CD4-positive, alpha-beta T cell treated with Interleukin-17A for 1 hour (primary cell): Measurements from ENCODE around the gene VPS52.

Experiments
- DNase-seq: peaks from one replicate; pipeline ENCODE4 v3.0.0-alpha.2; 2020

Gene VPS52

DNA sequence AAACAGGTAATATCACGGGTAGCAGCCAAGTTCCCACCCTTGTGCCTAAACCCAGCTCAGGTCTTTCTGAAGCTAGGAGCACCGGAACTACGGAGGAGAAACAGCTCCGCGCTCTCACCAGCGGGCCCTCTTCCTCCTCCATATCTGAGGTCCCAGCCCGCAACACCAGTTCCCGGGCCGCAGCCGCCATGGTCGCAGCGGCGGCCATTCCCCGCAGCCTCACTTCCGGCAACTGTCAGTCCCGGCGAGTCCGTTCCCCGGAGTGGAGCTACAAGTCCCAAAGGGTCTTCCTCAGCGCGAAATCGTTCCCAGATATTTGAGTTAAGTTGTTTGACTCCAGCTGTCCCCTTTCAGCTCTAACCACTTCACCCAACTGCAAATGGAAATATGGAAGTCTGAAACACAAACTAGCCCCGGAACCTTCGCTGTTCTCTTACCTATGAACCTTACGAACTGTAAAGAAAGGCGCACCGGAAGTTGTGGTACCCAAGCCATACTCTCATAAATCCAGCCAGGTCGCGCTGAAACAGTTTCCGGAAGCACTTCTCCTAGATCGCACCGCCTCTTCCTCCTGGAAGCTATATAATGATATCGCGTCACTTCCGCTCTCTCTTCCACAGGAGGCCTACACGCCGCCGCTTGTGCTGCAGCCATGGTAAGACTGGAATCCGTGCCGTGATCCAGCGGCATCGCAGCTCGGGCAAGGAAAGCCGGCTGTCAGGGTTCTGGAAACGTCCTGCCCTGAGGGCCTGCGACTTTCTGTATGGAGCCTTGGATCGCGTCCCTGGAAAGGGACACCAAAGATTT, at the start of gene VPS52, which contains the start of gene RPS18:
Gene VPS52, minus strand, starts transcription at position 409 of the 807 bp plus-strand sequence. Its CDS starts 201 bp downstream, at position 208.
Gene RPS18, plus strand, starts transcription at position 608 of the 807 bp plus-strand sequence. Its CDS starts 45 bp downstream, at position 653.
- DNase-seq: peak; percentile 98

DNA sequence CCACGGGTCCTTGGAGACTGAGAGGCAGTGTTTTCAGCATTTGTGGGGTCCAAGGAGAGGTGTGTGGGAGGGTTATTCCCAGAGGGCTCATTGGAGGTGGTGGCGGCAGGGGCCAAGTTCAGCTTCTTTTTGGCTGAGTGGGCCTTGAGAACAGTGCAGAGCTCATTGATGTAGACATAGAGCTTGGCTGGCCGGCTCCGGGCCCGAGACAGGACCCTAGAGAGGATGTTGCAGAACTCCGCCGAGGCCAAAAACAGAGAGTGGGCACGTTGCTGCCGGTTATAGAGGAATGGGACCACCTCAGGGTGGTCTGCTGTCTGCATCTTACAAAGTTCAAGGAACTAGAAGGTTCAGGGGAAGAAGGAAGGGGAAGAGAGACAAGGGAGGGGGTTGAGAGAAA, 49.6 kb upstream of the VPS52 start:
- DNase-seq: no peak

DNA sequence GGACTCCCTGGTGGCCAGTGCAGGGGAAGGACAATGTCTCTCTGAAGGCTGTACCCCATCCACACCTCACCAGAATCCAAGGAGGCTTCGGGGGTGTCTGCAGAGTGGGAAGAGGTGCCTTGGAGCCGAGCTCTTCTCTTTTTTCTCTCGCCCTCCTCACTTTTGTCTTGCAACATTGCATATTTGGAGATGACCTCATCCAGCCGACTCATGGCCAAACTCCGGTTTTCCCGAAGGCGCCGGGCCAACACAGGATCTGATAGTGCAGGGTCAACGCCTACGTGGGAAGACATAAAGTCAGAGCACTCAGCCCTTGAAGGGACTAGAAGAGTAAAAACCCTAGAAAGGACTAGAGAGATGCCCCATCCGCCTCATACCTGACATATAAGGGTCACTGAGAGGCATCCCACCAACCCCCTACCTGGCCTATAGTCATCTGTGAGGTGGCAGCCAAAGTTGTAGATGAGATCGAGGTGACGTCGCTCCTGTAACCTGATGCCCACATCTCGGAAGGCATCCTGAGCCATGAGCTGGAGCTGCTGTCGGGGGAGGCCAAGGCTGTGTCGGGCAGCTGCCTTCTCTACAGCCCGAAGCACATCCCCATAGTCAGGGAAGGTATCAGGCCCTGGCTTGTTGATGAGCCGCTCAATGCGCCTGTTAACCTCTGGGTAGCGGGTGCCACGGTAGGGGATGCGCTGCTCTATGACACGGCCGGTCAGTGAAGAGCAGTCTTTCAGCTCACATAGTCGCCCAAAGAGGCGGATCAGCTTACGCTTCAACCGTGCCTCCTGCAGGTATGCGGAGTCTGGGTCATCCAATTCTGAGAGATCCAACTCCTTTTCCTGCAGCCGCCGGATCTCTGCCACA, 48.9 kb upstream of the VPS52 start:
- no peak for DNase-seq

GRCh38 chr6:33319939-33320314, 48.3 kb upstream of the VPS52 start:
- DNase-seq: no peak

- no peak for DNase-seq
These were observed 46.9 kb upstream of the VPS52 start for GRCh38 chr6:33318426-33319073.

DNA sequence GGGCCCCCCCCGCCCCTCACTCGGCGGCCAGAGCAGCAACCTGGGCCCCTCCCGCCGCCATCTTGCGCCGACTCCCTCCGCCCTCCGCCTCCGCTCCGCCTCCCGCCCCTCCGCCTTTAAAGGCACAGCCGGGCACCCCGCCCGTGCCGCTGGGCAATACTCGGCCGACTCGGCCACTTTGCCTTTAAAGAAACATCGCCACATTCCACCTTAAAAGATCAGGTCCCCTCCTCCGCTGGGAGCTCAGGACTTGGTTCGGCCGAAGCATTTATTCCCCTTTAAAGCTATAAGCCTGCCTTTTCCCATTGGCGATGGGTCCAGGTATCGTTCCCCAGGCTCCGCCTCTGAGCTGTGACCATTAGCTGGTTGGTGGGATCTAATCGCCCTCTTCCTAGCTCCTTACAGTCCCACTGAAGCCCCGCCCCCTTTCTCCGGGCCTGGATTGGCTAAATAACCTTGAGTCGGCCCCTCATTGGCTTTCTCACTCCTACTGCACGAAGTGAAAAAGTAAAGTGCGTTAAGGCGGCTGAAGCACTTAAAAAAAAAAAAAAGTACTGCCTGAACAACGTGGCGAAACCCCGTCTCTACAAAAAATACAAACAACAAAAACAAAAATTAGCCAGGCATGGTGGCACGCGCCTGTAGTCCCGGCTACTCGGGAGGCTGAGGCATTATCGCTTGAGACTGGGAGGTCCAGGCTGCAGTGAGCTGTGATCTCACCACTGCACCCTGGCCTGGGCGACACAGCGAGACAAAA, 46.2 kb upstream of the VPS52 start, which contains the start of gene ZBTB22:
Gene ZBTB22, minus strand, starts transcription at position 76 of the 757 bp plus-strand sequence. CDS start 828 bp downstream, outside the sequence.
- peak; percentile 98 for DNase-seq

GRCh38 chr6:33317419-33317668, 45.7 kb upstream of the VPS52 start:
- DNase-seq: no peak

DNA sequence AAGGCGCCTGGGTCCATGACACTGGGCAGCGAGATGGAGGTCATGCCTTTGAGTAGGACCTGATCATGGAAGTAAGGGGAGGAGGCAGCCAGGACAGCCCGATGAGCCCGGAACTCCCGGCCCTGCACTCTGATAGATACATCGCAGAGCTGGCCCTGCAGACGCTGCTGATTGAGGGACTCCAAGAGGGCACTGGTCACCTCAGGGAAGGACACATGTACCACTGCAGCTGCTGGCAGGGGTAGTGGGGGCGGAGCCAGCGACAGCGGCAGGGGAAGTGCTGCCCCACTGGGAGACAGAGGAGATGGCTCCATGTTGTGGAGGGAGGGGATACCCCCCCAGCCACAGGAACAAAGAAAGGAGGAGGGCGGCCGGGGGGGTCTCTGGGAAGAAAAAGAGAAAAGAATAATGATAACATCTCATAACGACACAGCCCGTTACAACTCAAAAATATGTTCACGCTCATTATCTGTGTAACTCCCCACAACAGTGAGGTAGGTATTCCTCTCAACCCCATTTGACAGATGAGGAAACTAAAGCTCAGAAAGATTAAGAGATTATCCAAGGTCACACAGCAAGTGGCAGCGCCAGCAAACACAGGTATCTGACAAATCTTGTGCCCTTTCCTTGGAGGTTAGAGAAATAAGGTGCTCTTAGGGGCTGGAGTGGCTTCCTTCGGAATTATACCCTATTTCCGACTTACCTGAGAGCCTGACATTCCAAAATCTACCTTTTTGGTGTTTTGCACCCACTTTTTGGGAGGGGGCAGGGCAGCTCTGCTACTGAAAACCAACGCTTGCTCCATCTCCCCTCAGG, 45.1 kb upstream of the VPS52 start:
- peak; percentile 43 for DNase-seq

DNA sequence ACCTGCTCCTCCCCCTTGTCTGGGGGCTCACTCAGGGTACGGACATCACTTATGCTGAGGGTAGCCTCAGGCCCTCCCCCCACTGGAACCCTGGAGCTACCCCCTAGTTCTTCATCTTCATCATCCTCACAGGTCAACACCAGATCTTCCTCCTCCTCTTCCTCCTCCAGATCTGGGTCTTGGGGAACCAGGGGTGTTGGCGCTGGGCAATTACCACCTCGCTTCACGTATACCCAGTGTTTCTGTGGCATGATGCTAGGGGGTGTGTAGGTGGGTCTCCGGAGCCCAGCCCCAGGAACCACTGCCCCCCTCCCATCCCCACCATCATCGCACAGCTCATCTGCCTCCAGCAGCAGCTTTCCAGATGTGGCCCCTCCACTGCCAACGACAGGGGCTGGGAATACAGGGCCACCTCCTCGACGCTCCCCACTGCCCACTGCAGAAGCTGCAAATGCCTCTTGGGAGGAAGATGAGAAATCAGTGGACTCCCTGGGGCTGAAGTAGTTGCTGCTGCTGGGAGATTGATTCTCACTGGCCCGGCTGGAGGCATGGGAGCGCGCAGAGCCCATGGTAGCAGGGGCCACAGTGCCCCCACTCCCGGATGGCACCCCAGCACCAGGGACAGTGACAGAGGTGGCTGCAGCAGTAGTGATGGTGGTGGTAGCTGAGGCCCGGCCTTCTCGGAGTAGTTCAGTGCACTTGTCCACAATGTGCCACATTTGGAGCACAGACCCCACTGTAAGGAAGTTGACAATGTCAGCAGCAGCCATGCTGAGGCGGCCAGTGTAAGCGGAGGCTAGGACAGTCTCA, 44.3 kb upstream of the VPS52 start:
- no peak for DNase-seq

- no peak for DNase-seq
These were observed 43.5 kb upstream of the VPS52 start for GRCh38 chr6:33314943-33315792.

DNA sequence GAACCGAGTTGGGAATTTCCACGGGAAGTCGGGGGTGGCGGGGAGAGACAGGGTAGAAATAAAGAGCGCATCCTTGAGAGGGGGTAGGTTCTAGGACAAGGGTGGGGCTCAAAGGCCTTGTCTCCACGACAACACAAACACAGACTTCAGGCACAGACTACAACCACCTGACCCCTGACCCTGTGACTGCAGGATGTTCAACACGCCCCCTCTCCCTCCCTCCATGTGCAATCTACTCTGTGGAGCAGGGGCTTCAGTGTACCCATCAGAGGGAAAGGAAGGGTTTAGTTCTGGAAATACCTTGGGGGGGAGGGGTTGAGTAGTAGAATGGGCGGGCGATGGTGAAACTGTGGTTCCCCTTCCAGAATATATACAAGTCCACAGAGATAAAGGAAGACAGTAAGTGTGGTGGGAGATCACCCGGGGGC, 42.9 kb upstream of the VPS52 start:
- DNase-seq: peak; percentile 94

DNA sequence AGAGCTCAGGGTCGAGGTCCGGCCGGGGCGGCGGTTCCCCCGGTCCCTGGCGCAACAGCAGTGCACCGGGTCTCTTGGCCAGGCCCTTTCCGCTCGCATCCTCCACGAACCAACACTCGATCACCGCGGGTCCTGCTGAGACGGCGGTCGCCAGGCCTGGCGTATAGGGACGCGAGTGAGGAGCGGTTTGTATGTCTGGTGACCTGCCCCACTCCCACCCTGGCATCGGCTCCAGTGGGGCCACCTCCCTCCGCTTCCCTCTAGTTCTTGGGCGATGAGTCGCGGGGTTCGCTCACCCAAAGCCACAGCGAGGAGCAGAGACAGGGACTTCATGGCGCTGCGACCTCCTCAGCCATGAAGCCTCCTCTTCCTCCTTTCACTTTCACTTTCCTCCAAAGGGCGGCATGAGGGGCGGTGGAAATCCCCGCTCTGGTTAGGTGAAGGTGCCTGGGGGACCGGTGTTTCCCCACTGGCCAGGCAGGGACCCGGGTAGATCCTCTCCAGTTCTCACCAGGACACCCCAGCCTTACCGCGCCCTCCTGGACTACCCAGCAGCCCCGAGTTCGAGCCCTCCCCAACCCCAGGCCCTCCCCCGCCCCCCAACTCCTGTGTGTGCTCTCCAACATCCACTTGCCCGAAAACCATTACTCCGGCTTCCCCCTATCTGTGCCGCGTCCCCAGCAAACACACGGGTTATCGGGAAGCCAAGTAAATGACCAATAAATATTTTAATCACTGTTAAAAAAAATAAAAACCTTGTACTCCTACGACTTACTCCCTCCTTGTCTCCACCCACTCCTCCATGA, 42.2 kb upstream of the VPS52 start, which contains the start of gene TAPBP:
Gene TAPBP, minus strand, starts transcription at position 370 of the 806 bp plus-strand sequence. Its CDS starts 37 bp downstream, at position 333.
- DNase-seq: peak; percentile 96

- peak; percentile 51 for DNase-seq
These were observed 41.5 kb upstream of the VPS52 start for GRCh38 chr6:33313105-33313708.

GRCh38 chr6:33312361-33313104, 40.9 kb upstream of the VPS52 start:
- peak; percentile 95 for DNase-seq

DNA sequence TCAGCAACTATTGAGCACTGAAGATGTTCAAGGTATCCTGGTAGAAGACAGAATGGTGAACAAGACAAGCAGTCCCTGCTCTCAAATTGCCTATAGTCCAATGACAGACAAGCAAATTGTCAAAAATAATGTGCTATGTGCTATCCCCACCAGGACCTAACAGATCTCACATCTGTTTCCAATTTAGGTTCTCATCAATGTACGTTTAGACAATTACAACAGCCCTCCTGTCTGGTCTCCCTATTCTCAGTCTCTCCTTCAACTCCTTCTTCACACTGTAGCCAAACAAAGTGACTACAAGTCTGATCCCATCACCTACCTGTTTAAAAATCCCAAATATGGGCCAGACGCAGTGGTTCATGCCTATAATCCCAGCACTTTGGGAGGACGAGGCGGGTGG, 34.7 kb upstream of the VPS52 start:
- DNase-seq: no peak

DNA sequence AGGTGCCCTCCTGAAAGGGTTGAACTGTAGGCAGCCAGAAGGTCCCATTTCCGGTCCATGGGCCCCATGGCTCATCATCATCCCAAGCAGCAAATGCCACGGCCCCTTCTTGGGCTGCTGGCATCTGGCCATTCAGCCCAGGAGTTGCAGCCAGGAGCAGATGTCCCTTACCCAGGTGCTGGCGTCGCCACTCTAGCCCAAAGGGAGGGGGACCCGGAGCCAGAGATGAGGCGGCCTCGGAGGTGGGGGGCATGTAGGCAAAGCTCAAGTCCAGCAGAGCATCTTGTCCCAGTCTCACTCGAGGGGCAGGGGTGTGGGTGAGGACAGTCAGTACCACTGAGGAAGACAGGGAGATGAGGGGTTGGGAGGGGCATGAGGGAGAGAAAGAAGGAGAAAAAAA, 33.4 kb upstream of the VPS52 start:
- no peak for DNase-seq

- no peak for DNase-seq
These were observed 32.5 kb upstream of the VPS52 start for GRCh38 chr6:33304216-33304615.

DNA sequence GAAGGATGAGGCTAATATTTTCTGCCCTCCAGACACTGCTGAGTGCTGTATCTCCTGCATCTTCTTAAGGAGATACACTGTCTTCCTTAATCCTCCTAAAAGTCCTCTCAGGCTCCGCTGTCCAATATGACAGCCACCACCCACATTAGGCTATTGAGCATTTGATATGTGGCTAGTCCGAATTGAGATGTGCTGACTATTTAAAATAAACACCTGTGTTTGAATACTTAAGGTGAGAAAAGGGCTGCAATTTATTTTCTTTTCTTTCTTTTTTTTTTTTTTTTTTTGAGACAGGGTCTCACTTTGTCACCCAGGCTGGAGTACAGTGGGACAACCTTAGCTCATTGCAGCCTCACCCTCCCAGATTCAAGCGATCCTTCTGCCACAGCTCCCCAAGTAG, 30.2 kb upstream of the VPS52 start:
- no peak for DNase-seq
